Mesenchymal stem cell (in vitro differentiated cells and primary cell): ENCODE measurements around the gene CCDC85A. TPM values are rescaled to one million over a fixed set of nuclear protein-coding genes. Genes with fewer than 3 reads are reported as not detected.
A peak's percentile ranks its signal among the peaks of the same experiment; 100 is the strongest.
"Not testable (repeated sequence)": the region's sequence is repeated elsewhere in the genome, so short reads cannot be mapped to it uniquely, and the experiment has no call there.

Experiments
- DNase-seq: peaks from one replicate; pipeline ENCODE4 v3.0.0-alpha.2; 2013
- H2AFZ ChIP-seq: one replicate; pipeline ENCODE4 v1.6.1; 2013; ENCODE audit warnings: low read depth, mild to moderate bottlenecking, control low read depth, inconsistent platforms, low read length, moderate library complexity
- H2AK5ac ChIP-seq: 2 replicates; pipeline ENCODE4 v1.6.1; 2013; ENCODE audit warnings: low read length, moderate library complexity, mild to moderate bottlenecking, inconsistent platforms; ENCODE audit not compliant: severe bottlenecking
- H2BK120ac ChIP-seq: one replicate; pipeline ENCODE4 v1.6.1; 2013; ENCODE audit warnings: low read depth, mild to moderate bottlenecking, inconsistent platforms, low read length, moderate library complexity
- H2BK12ac ChIP-seq, 2 experiments: one replicate each; pipeline ENCODE4 v1.6.1; 2013; ENCODE audit warnings: inconsistent platforms in 2 of 2, low read length in 2 of 2, mild to moderate bottlenecking in 2 of 2, moderate library complexity in 2 of 2, control low read depth in 1 of 2
- H2BK15ac ChIP-seq: one replicate; pipeline ENCODE4 v1.6.1; 2013; ENCODE audit warnings: mild to moderate bottlenecking, low read depth, inconsistent platforms; ENCODE audit not compliant: poor library complexity, severe bottlenecking
- H2BK5ac ChIP-seq: 2 replicates; pipeline ENCODE4 v1.6.1; 2013; ENCODE audit warnings: low read depth, mild to moderate bottlenecking, low read length, control low read depth, inconsistent platforms; ENCODE audit not compliant: poor library complexity, severe bottlenecking
- H3K14ac ChIP-seq, 2 experiments: one replicate each; pipeline ENCODE4 v1.6.1; 2013; ENCODE audit warnings: inconsistent platforms in 2 of 2, low read length in 2 of 2, control low read depth in 1 of 2, mild to moderate bottlenecking in 1 of 2, moderate library complexity in 1 of 2
- H3K18ac ChIP-seq, 2 experiments: one replicate each; pipeline ENCODE4 v1.6.1; 2013; ENCODE audit warnings: inconsistent platforms in 2 of 2, low read length in 2 of 2, control low read depth in 1 of 2, low read depth in 1 of 2, mild to moderate bottlenecking in 1 of 2
- H3K23ac ChIP-seq, 2 experiments: one replicate each; pipeline ENCODE4 v1.6.1; 2013; ENCODE audit warnings: inconsistent platforms in 2 of 2, low read length in 2 of 2, mild to moderate bottlenecking in 2 of 2, moderate library complexity in 2 of 2, control low read depth in 1 of 2
- H3K27ac ChIP-seq: 2 replicates; pipeline ENCODE4 v1.5.1; 2013; ENCODE audit warnings: mild to moderate bottlenecking, moderate library complexity, low read length, control low read depth, inconsistent platforms; ENCODE audit not compliant: poor library complexity, severe bottlenecking
- H3K27me3 ChIP-seq, 2 experiments: 2 replicates each; pipeline versions ENCODE4 v1.6.1 to v1.7.0; 2013; ENCODE audit warnings: low read length in 2 of 2, mild to moderate bottlenecking in 2 of 2, moderate library complexity in 2 of 2, control low read depth in 1 of 2, inconsistent platforms in 1 of 2; ENCODE audit not compliant: control insufficient read depth in 1 of 2, insufficient read depth in 1 of 2
- H3K36me3 ChIP-seq, 2 experiments: 2 replicates each; pipeline versions ENCODE4 v1.6.1 to v1.7.0; 2013; ENCODE audit warnings: low read length in 2 of 2, control low read depth in 1 of 2, inconsistent platforms in 1 of 2, low read depth in 1 of 2, mild to moderate bottlenecking in 1 of 2; ENCODE audit not compliant: insufficient read depth in 2 of 2, control insufficient read depth in 1 of 2
- H3K4ac ChIP-seq, 2 experiments: one replicate each; pipeline ENCODE4 v1.6.1; 2013; ENCODE audit warnings: inconsistent platforms in 2 of 2, low read length in 2 of 2, mild to moderate bottlenecking in 2 of 2, moderate library complexity in 2 of 2, control low read depth in 1 of 2, low read depth in 1 of 2
- H3K4me1 ChIP-seq: 2 replicates; pipeline ENCODE4 v1.6.1; 2013; ENCODE audit warnings: low read depth, low read length, control low read depth; ENCODE audit not compliant: control insufficient read depth, insufficient read depth
- H3K4me2 ChIP-seq: 2 replicates; pipeline ENCODE4 v1.6.1; 2013; ENCODE audit warnings: low read length, mild to moderate bottlenecking, inconsistent platforms; ENCODE audit not compliant: poor library complexity, severe bottlenecking
- H3K4me3 ChIP-seq, 2 experiments: 2 replicates each; pipeline versions ENCODE4 v1.5.1 to v1.7.0; 2013; ENCODE audit warnings: low read length in 2 of 2, mild to moderate bottlenecking in 2 of 2, control low read depth in 1 of 2, low read depth in 1 of 2; ENCODE audit not compliant: insufficient read depth in 1 of 2
- H3K79me1 ChIP-seq: replicated peaks from 2 replicates; pipeline ENCODE4 v1.6.1; 2013; ENCODE audit warnings: mild to moderate bottlenecking, control low read depth, low read length, inconsistent platforms; ENCODE audit not compliant: poor library complexity, severe bottlenecking
- H3K9ac ChIP-seq: 2 replicates; pipeline ENCODE4 v1.7.0; 2013; ENCODE audit warnings: mild to moderate bottlenecking, low read length, moderate library complexity
- H3K9me3 ChIP-seq: 2 replicates; pipeline ENCODE4 v1.7.0; 2013; ENCODE audit warnings: mild to moderate bottlenecking, low read length; ENCODE audit not compliant: control insufficient read depth
- H4K8ac ChIP-seq: one replicate; pipeline ENCODE4 v1.6.1; 2013; ENCODE audit warnings: inconsistent platforms, mild to moderate bottlenecking, low read length, moderate library complexity
- H4K91ac ChIP-seq: one replicate; pipeline ENCODE4 v1.6.1; 2013; ENCODE audit warnings: mild to moderate bottlenecking, low read length, inconsistent platforms
- WGBS: methylation state at CpG from one replicate; pipeline ENCODE4 v1.1.7; 2013; ENCODE audit warnings: mixed read lengths; 5-methylcytosine and 5-hydroxymethylcytosine counted together
- polyA plus RNA-seq, 2 experiments: library from polyadenylated mRNA; stranded (reverse); fragments of 200-250 nt; gene quantifications; one replicate each; pipeline ENCODE4 v1.2.3, GENCODE V29; 2013

The CCDC85A gene
- polyA plus RNA-seq (2013, experiment 1 of 2), result 4.3 TPM
- polyA plus RNA-seq (2013, experiment 2 of 2), result 4.0 TPM

- WGBS, result 1% methylated on average over 54 of the region's 86 CpGs
These were observed at the start of gene CCDC85A for GRCh38 chr2:56183643-56184499. Gene CCDC85A, plus strand, starts transcription at chr2:56183990. Its CDS starts 635 bp downstream, at chr2:56184625.

GRCh38 chr2:56134861-56135260 lies 48.9 kb upstream of the CCDC85A start:
- no peak overlapping the region for H3K14ac ChIP-seq
- no peak for DNase-seq
- no peak overlapping the region for H2BK120ac ChIP-seq
- H3K79me1 ChIP-seq, result no peaks in the 10 kb centered on the region
- H2AFZ ChIP-seq, result no peak overlapping the region
- H3K9ac ChIP-seq, result no peak overlapping the region
- no peaks in the 10 kb centered on the region for H3K9me3 ChIP-seq
- H3K4me2 ChIP-seq, result no peak overlapping the region
- no peak overlapping the region for H3K18ac ChIP-seq
- no peak overlapping the region for H3K4me3 ChIP-seq
- no peaks in the 10 kb centered on the region for H3K36me3 ChIP-seq
- no peak overlapping the region for H2AK5ac ChIP-seq
- no peak overlapping the region for H4K8ac ChIP-seq
- H3K4me1 ChIP-seq, result no peaks in the 10 kb centered on the region
- no peak overlapping the region for H2BK12ac ChIP-seq
- no peaks in the 10 kb centered on the region for H3K27me3 ChIP-seq
- 97% methylated on average over 2 of the region's 4 CpGs for WGBS
- no peak overlapping the region for H3K23ac ChIP-seq
- H2BK5ac ChIP-seq, result no peak overlapping the region
- H4K91ac ChIP-seq, result no peak overlapping the region
- no peak overlapping the region for H3K4ac ChIP-seq
- no peak overlapping the region for H2BK15ac ChIP-seq
- H3K27ac ChIP-seq, result no peak overlapping the region

More at GRCh38 chr2:56183643-56184499, at the start of gene CCDC85A:
- peak within 1 kb of the TSS; percentile 24 for H4K8ac ChIP-seq
- H3K4me2 ChIP-seq, result peak within 1 kb of the TSS; percentile 81
- H4K91ac ChIP-seq, result no peak within 1 kb of the TSS
- no peaks in the 10 kb centered on the region for H3K9me3 ChIP-seq
- H2BK15ac ChIP-seq, result no peak within 1 kb of the TSS
- no peak within 1 kb of the TSS for H3K14ac ChIP-seq
- H3K18ac ChIP-seq, result peak within 1 kb of the TSS; percentile 52 to 64
- no peaks in the 10 kb centered on the region for H3K79me1 ChIP-seq
- no peaks in the 10 kb centered on the region for H3K36me3 ChIP-seq
- peaks cover 49 to 54% of the 10 kb centered on the region in 2 experiments for H3K27me3 ChIP-seq
- H2BK12ac ChIP-seq, result no peak within 1 kb of the TSS
- H3K4me1 ChIP-seq, result peaks cover 15% of the 10 kb centered on the region
- H3K23ac ChIP-seq, result no peak within 1 kb of the TSS
- no peak within 1 kb of the TSS for H2BK5ac ChIP-seq
- no peak within 1 kb of the TSS for H3K9ac ChIP-seq
- DNase-seq, result peak; percentile 81
- peak within 1 kb of the TSS; percentile 7 for H2BK120ac ChIP-seq
- H3K4me3 ChIP-seq, result peak within 1 kb of the TSS; percentile 60 to 73
- H2AFZ ChIP-seq, result no peak within 1 kb of the TSS
- H3K27ac ChIP-seq, result no peak within 1 kb of the TSS
- no peak within 1 kb of the TSS for H2AK5ac ChIP-seq
- H3K4ac ChIP-seq, result no peak within 1 kb of the TSS

- H2BK15ac ChIP-seq, H3K4ac ChIP-seq, H3K18ac ChIP-seq, H2BK5ac ChIP-seq, H3K4me3 ChIP-seq, H3K4me2 ChIP-seq, H3K23ac ChIP-seq, H3K14ac ChIP-seq, H4K91ac ChIP-seq, H2AFZ ChIP-seq, H2BK120ac ChIP-seq, H3K79me1 ChIP-seq, H3K9me3 ChIP-seq, H2BK12ac ChIP-seq, DNase-seq, H3K27me3 ChIP-seq, H3K36me3 ChIP-seq, H3K4me1 ChIP-seq, H3K27ac ChIP-seq, H2AK5ac ChIP-seq, H3K9ac ChIP-seq, H4K8ac ChIP-seq: not testable (repeated sequence)
- WGBS, result 89% methylated on average over 15 of the region's 15 CpGs
These were observed 41.2 kb upstream of the CCDC85A start for GRCh38 chr2:56142497-56143061.

GRCh38 chr2:56147907-56148306 lies 35.9 kb upstream of the CCDC85A start:
- no peak overlapping the region for H3K23ac ChIP-seq
- no peak for DNase-seq
- H3K4me1 ChIP-seq, result no peaks in the 10 kb centered on the region
- H3K18ac ChIP-seq, result no peak overlapping the region
- no peak overlapping the region for H3K14ac ChIP-seq
- no peak overlapping the region for H2BK12ac ChIP-seq
- H4K91ac ChIP-seq, result no peak overlapping the region
- H3K4ac ChIP-seq, result no peak overlapping the region
- peaks cover 0 to 4% of the 10 kb centered on the region in 2 experiments for H3K27me3 ChIP-seq
- no peak overlapping the region for H3K27ac ChIP-seq
- 86% methylated on average over 2 of the region's 2 CpGs for WGBS
- H3K4me2 ChIP-seq, result no peak overlapping the region
- H4K8ac ChIP-seq, result no peak overlapping the region
- no peaks in the 10 kb centered on the region for H3K79me1 ChIP-seq
- no peak overlapping the region for H2BK15ac ChIP-seq
- no peaks in the 10 kb centered on the region for H3K36me3 ChIP-seq
- no peak overlapping the region for H2AFZ ChIP-seq
- no peaks in the 10 kb centered on the region for H3K9me3 ChIP-seq
- H2AK5ac ChIP-seq, result no peak overlapping the region
- no peak overlapping the region for H2BK120ac ChIP-seq
- no peak overlapping the region for H3K4me3 ChIP-seq
- H2BK5ac ChIP-seq, result no peak overlapping the region
- no peak overlapping the region for H3K9ac ChIP-seq
